ENCODE measurements around the gene IFITM1.
"Not testable (repeated sequence)": the region's sequence is repeated elsewhere in the genome, so short reads cannot be mapped to it uniquely, and the experiment has no call there.

The IFITM1 gene

GRCh38 chr11:311013-311748 is 2.7 kb upstream of the IFITM1 start:
- not testable (repeated sequence) for DNase-seq

- no peak for DNase-seq
These were observed 1.6 kb upstream of the IFITM1 start for GRCh38 chr11:312092-312816.

GRCh38 chr11:313304-313786 is 495 bp upstream of the IFITM1 start:
- no peak for DNase-seq

GRCh38 chr11:314554-314875 is 675 bp downstream of the IFITM1 start:
- not testable (repeated sequence) for DNase-seq

GRCh38 chr11:315051-315481 is 1.2 kb downstream of the IFITM1 start:
- no peak for DNase-seq

- no peak for DNase-seq
These were observed 1.7 kb downstream of the IFITM1 start for GRCh38 chr11:315516-315994.

GRCh38 chr11:316031-316701 is 2.3 kb downstream of the IFITM1 start:
- no peak for DNase-seq

- no peak for DNase-seq
These were observed 3.1 kb downstream of the IFITM1 start for GRCh38 chr11:316891-317301.

GRCh38 chr11:317668-318404 is 4.0 kb downstream of the IFITM1 start:
- not testable (repeated sequence) for DNase-seq

GRCh38 chr11:318405-319120 is 4.7 kb downstream of the IFITM1 start:
- not testable (repeated sequence) for DNase-seq

GRCh38 chr11:319121-319887 is 5.5 kb downstream of the IFITM1 start:
- DNase-seq: not testable (repeated sequence)

GRCh38 chr11:319888-320273 is 6.0 kb downstream of the IFITM1 start:
- not testable (repeated sequence) for DNase-seq

- no peak for DNase-seq
These were observed 10.3 kb downstream of the IFITM1 start for GRCh38 chr11:324156-324555.

GRCh38 chr11:324593-325517 is 11.0 kb downstream of the IFITM1 start:
- DNase-seq: not testable (repeated sequence)

- DNase-seq: no peak
These were observed 12.2 kb downstream of the IFITM1 start for GRCh38 chr11:325796-326591.

GRCh38 chr11:326592-326841 is 12.7 kb downstream of the IFITM1 start:
- no peak for DNase-seq

GRCh38 chr11:326842-327580 is 13.2 kb downstream of the IFITM1 start:
- DNase-seq: no peak

GRCh38 chr11:327581-327923 is 13.7 kb downstream of the IFITM1 start:
- no peak for DNase-seq

- no peak for DNase-seq
These were observed 14.2 kb downstream of the IFITM1 start for GRCh38 chr11:328012-328411.
